Activated T-helper 1 cell treated with anti-CD3 and anti-CD28 coated beads, Interleukin-2, amount 50 U/mL, for 16 hours (primary cell): ENCODE measurements around the gene BCL2L1.
A peak's percentile ranks its signal among the peaks of the same experiment; 100 is the strongest.
"Not testable (repeated sequence)": the region's sequence is repeated elsewhere in the genome, so short reads cannot be mapped to it uniquely, and the experiment has no call there.

ENCODE experiments used
- DNase-seq, 2 donors: peaks; one replicate each; pipeline ENCODE4 v3.0.0-alpha.2; 2020; ENCODE audit warnings: low read depth in 1 of 2, low spot score in 1 of 2

Gene BCL2L1

GRCh38 chr20:31722257-31723068 lies at the start of gene BCL2L1:
TSS of gene BCL2L1 (minus strand) at chr20:31722868. CDS start at chr20:31722218, 650 bp downstream.
- peak; percentile 25 to 55 for DNase-seq

DNA sequence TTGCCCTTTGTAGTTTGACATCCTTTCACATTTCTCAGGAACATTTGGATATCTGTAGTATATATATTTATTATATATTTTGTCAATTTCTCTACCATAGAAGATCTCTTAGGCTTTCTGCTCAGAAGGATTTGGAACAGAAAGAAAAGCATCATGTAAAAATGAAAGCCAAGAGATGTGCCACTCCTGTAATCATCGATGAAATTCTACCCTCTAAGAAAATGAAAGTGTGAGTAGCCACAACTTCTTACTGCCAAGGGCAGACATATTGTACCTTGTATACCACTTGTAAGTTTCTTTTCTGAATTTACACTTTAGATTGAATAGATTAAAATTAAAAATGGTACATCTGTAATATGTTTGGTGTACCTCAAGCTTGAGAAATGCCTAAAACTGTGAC lies 47.6 kb upstream of the BCL2L1 start:
- no peak for DNase-seq

GRCh38 chr20:31769681-31770080 lies 47.0 kb upstream of the BCL2L1 start:
- no peak for DNase-seq

- no peak for DNase-seq
Measured at GRCh38 chr20:31767805-31768204, 45.1 kb upstream of the BCL2L1 start.

GRCh38 chr20:31764641-31765305 lies 42.1 kb upstream of the BCL2L1 start:
- DNase-seq: no peak

GRCh38 chr20:31760519-31761240 lies 38.0 kb upstream of the BCL2L1 start:
- DNase-seq: no peak

DNA sequence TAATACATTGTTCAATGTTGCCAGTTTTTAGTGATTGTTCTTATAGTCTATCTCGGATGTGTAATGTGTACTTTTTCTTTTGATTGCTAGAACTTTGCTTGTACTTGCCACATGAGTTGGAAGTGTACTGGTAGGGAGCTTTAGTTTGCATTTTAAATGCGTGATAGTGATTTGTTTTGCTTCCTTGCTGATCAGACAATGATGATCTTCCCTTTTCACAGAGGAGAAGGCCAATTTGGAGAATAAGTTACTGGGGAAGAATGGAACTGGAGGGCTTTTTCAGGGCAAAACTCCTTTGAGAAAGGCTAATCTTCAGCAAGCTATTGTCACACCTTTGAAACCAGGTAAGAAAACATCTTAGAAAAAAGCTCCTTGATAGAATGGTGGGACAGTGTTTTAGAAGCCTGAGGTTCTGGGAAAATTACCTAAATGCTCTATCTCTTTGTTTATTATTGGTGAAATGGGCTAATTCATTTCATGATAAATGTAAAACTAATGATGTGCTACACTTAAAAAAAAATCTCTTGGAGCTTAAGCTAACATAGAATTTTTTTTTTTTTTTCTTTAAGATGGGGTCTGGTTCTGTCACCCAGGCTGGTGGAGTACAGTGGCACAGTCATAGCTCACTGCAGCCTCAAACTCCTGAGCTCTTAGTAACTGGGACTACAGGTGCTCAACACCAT lies 37.3 kb upstream of the BCL2L1 start:
- DNase-seq: no peak

DNA sequence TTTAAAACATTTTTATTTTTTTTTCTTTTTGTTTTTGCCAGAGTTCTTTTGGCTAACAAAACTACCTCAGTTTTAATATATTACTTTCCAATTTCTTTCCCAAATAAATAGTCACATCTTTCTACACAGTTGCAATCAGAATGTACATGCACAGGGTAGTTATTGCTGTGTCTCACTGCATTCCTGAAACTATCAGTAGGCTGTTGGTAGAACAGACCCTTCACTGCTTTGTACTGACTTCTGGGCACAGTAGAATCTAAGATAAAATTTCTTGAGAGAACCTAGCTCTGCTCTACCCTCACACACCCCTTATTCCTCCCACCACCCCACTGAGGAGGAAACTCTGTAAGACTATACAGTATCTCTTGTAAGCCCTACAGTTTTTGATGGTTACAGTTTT lies 36.3 kb upstream of the BCL2L1 start:
- no peak for DNase-seq

DNA sequence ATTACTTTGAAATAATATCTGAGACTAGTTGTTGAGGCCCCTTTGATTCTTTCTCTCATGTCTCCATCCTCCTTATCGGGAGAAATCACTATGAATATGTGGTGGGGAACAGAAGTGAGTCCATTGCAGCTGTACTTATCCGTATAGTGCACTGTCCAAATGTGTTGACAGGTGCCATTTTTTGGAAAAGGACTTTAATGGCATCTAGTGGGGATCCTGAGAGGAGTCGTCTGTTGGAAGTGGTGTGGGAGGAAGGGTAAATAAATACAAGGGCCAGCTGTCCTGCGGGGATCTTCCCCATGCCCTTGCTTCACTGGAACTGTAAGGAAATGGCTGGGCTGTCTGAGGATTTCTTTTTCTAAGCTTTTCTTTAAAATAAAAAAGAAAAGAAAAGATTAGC lies 35.9 kb upstream of the BCL2L1 start:
- DNase-seq: no peak

DNA sequence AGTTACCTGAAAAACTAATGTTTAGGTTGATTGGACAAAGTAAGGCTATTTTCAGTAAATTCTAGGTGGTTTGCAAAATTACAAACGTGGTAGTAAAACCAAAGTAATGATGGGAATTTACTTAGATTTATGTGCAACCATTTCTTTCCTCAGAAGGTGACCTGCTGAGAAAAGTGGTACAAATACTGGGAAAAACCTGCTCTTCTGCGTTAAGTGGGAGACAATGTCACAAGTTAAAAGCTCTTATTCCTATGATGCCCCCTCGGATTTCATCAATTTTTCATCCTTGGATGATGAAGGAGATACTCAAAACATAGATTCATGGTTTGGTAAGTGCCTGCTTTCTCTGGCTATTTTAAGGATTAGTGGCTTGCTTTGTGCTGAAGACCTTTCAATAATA lies 34.6 kb upstream of the BCL2L1 start:
- DNase-seq: no peak

DNA sequence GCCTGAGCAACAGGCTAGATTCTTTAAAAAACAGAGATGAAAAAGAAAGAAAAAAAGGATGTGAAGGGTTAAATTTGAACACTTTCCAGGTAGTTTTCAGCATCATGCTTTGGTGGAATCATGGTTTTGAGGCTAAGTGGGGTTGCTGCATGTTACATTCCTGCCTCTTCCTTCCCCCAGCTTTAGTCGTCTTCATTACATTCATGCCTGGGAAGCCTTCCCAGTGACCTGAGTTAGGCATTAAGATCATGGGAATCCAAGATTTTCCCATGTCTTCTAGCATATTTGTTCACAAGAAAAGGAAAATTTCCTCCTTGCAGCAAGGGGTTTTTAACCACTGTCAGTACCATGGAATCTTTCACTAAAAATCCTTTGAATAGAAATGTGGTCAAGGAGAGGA lies 28.5 kb upstream of the BCL2L1 start:
- DNase-seq: no peak

GRCh38 chr20:31749223-31749622 lies 26.6 kb upstream of the BCL2L1 start:
- no peak for DNase-seq

DNA sequence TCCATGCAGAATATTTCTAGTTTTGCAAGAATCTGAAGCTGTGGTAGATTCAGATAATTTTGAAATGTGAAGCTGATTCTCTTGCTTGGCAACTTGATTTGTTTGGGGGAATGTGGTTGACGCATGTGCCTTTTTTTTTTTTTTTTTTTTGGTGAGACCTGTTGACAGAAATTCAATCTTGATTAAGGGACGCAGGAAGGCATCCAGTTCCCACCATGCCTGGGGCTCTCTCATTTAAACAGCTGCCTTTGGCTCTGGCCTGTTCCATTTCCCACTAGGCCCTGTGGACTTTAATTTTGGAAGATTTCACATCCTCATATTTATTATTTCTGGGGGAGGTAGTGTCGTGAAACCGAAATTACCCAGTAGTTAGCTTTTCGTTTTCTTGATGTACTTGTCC lies 25.0 kb upstream of the BCL2L1 start:
- no peak for DNase-seq

DNA sequence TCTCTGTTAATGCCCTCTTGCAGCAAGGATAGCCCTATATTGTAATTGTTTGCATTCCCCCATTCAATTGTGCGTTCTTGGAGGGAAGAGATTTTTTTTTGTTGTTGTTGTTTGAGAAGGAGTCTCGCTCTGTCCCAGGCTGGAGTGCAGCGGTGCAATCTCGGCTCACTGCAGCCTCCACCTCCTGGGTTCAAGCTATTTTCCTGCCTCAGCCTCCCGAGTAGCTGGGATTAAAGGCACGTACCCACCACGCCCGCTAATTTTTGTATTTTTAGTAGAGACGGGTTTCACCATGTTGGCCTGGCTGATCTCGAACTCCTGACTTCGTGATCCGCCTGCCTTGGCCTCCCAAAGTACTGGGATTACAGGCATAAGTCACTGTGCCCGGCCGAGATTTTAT lies 24.4 kb upstream of the BCL2L1 start:
- not testable (repeated sequence) for DNase-seq

DNA sequence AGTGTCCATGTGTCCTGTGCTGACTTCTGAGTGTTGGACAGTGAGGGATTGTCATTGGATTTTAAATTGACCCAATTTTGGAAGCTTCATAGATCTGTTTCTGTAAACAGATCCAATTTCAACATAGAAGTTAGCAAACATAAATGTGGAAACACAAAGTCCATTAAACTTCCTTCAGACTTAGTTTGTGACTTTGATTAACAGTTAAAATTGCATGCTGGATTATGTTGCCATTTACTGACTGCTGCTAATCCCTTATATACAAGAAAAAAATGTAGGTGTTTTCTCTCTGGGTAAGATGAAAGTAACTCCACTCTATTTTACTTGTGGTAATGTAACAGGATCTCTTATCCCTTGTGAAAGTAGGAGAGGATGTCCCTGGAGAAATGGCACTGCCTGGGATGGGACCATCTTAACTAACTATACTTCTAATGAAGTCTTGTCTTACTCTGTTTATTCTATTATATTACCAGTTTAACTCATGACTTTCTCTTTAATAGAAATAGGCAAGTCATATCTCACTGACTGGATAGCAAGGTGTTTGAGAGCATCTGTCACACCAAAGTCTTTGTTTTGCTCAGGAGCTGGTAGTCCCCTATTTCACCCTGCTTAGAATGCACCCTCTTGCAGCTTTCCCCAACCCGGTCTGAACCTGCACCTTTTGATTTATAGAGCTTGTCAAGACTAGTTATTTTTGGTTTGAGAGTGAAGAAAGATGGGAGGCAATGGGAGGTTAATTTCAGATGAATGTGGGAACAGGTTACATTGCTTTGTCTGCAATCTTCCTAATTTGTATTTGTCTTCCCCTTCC lies 23.6 kb upstream of the BCL2L1 start:
- DNase-seq: no peak

GRCh38 chr20:31740656-31741323 lies 18.1 kb upstream of the BCL2L1 start:
- DNase-seq: no peak

GRCh38 chr20:31740208-31740607 lies 17.5 kb upstream of the BCL2L1 start:
- DNase-seq: no peak

- no peak for DNase-seq
Measured at GRCh38 chr20:31739550-31739977, 16.9 kb upstream of the BCL2L1 start.

DNA sequence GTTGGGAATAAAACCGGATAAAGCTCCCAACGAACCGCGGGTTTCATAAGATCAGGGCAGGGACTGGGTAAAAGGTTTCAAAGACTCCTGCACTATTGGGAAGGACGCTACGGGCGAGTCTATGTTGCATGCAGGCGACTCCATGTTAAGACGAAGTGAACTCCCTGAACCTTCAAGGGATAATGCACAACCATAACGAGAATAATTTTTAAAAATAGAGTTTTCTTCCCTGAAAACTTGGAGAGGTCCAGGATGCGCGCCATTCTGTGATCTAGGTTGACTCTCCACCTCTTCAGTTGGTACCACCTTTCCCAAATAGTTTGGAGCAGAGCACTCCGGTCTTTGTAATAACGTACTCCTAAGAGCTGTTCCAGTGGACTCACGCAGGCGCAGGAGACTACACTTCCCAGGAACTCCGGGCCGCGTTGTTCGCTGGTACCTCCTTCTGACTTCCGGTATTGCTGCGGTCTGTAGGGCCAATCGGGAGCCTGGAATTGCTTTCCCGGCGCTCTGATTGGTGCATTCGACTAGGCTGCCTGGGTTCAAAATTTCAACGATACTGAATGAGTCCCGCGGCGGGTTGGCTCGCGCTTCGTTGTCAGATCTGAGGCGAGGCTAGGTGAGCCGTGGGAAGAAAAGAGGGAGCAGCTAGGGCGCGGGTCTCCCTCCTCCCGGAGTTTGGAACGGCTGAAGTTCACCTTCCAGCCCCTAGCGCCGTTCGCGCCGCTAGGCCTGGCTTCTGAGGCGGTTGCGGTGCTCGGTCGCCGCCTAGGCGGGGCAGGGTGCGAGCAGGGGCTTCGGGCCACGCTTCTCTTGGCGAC lies 16.3 kb upstream of the BCL2L1 start, which contains the start of gene TPX2:
Gene TPX2 (plus strand): TSS at position 562 of the 821 bp plus-strand sequence. CDS start 18,187 bp downstream, outside the sequence.
- peak; percentile 59 to 72 for DNase-seq
